CD8-positive, alpha-beta memory T cell (primary cell): ENCODE data around the gene PROCA1. TPM values are rescaled to one million over a fixed set of nuclear protein-coding genes. Genes with fewer than 3 reads are reported as not detected.

Experiments
- CTCF ChIA-PET: fragments of 350-600 bp; sonication (Branson Sonifier 250); formaldehyde crosslinking; loops from one replicate; lab custom pipeline; 2021; ENCODE audit warnings: antibody characterized with exemption; lab: Charles Lee
- POLR2A ChIA-PET: fragments of 350-600 bp; sonication (Branson Sonifier 250); formaldehyde crosslinking; loops from one replicate; lab custom pipeline; 2021; ENCODE audit warnings: antibody characterized with exemption; lab: Charles Lee
- DNase-seq, 5 donors: peaks; one replicate each; pipeline versions ENCODE4 v3.0.0 to v3.0.0-alpha.2; 2020 to 2022; ENCODE audit warnings: mixed read lengths in 1 of 5
- H3K27ac ChIP-seq: one replicate; pipeline ENCODE4 v1.7.0; 2013; ENCODE audit warnings: low read depth, mild to moderate bottlenecking, low read length, moderate library complexity
- H3K27me3 ChIP-seq: 2 replicates; pipeline ENCODE4 v1.7.0; 2013; ENCODE audit warnings: low read length, mild to moderate bottlenecking; ENCODE audit not compliant: insufficient read depth, poor library complexity, severe bottlenecking
- H3K36me3 ChIP-seq: 2 replicates; pipeline ENCODE4 v1.7.0; 2013; ENCODE audit warnings: mild to moderate bottlenecking, low read length, moderate library complexity; ENCODE audit not compliant: insufficient read depth
- H3K4me1 ChIP-seq: 2 replicates; pipeline ENCODE4 v1.7.0; 2013; ENCODE audit warnings: mild to moderate bottlenecking, low read length, moderate library complexity; ENCODE audit not compliant: insufficient read depth
- H3K4me3 ChIP-seq: 2 replicates; pipeline ENCODE4 v1.7.0; 2013; ENCODE audit warnings: mild to moderate bottlenecking, low read length
- H3K9me3 ChIP-seq: 2 replicates; pipeline ENCODE4 v1.7.0; 2013; ENCODE audit warnings: mild to moderate bottlenecking, low read length
- H3K27ac Mint-ChIP-seq, 8 donors: one replicate each; pipeline ENCODE4 v1.8.0; 2020 to 2021; ENCODE audit warnings: mixed read lengths in 8 of 8, mild to moderate bottlenecking in 6 of 8, inconsistent platforms in 3 of 8, moderate library complexity in 3 of 8
- H3K27me3 Mint-ChIP-seq, 2 donors: one replicate each; pipeline ENCODE4 v1.8.0; 2020 to 2021; ENCODE audit warnings: mixed read lengths in 2 of 2, mild to moderate bottlenecking in 1 of 2, moderate library complexity in 1 of 2
- H3K36me3 Mint-ChIP-seq, 3 donors: one replicate each; pipeline ENCODE4 v1.8.0; 2020 to 2021; ENCODE audit warnings: mixed read lengths in 3 of 3, inconsistent platforms in 1 of 3, mild to moderate bottlenecking in 1 of 3
- H3K4me1 Mint-ChIP-seq, 3 donors: one replicate each; pipeline ENCODE4 v1.8.0; 2020 to 2021; ENCODE audit warnings: mixed read lengths in 3 of 3, inconsistent platforms in 1 of 3, mild to moderate bottlenecking in 1 of 3
- H3K4me3 Mint-ChIP-seq, 7 donors: one replicate each; pipeline ENCODE4 v1.8.0; 2020 to 2021; ENCODE audit warnings: mixed read lengths in 7 of 7, mild to moderate bottlenecking in 6 of 7, moderate library complexity in 4 of 7, inconsistent platforms in 2 of 7
- H3K9me3 Mint-ChIP-seq, 5 donors: one replicate each; pipeline ENCODE4 v1.8.0; 2020 to 2022; ENCODE audit warnings: mixed read lengths in 5 of 5, mild to moderate bottlenecking in 3 of 5, moderate library complexity in 2 of 5, inconsistent platforms in 1 of 5
- polyA plus RNA-seq: library from polyadenylated mRNA; unstranded; fragments of 300-500 nt; fragmentation: Illumina TruSeq; gene quantifications from one replicate; pipeline ENCODE4 v1.2.3, GENCODE V29; 2021
- total RNA-seq, 2 experiments: library from RNA; stranded (reverse); gene quantifications; one replicate each; pipeline ENCODE4 v1.2.3, GENCODE V29; 2021

PROCA1 gene
- total and polyA plus RNA-seq, 3 experiments from 2014 or later: 1.2 to 4.9 (median 4.7) TPM

DNA sequence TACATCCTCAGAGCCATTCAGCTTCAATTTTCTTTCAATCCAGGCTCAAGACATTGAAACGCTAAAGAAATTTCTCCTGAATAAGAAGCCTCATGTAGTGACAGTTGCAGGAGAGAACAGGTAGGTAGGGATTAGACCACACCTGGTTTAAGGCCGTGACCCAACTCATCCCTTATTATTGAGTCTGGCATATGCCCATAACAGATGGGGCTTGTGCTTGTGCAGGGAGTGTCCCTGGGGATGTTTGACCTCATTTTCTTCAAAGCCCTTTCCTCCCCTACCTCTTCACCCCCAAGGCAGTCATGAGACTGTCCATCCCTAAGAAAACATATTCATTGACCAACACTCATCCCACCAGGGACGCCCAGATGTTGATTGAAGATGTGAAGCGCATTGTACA is 25.4 kb downstream of the PROCA1 start:
- no peaks in the 10 kb centered on the region for H3K27me3 ChIP-seq
- H3K4me1 ChIP-seq: no peaks in the 10 kb centered on the region
- Mint-ChIP-seq H3K36me3 (peaks cover 34 to 94% (median 38%) of the 10 kb centered on the region in 3 donors), H3K9me3 (no peaks in the 10 kb centered on the region), H3K4me3 (no peak overlapping the region), H3K27me3 (no peaks in the 10 kb centered on the region), H3K4me1 (no peaks in the 10 kb centered on the region), H3K27ac (no peak overlapping the region)
- ChIA-PET POLR2A (no interaction called here), CTCF (no interaction called here)
- no peaks in the 10 kb centered on the region for H3K9me3 ChIP-seq
- DNase-seq: no peak
- H3K36me3 ChIP-seq: peaks cover 93% of the 10 kb centered on the region
- no peak overlapping the region for H3K4me3 ChIP-seq
- H3K27ac ChIP-seq: no peak overlapping the region

DNA sequence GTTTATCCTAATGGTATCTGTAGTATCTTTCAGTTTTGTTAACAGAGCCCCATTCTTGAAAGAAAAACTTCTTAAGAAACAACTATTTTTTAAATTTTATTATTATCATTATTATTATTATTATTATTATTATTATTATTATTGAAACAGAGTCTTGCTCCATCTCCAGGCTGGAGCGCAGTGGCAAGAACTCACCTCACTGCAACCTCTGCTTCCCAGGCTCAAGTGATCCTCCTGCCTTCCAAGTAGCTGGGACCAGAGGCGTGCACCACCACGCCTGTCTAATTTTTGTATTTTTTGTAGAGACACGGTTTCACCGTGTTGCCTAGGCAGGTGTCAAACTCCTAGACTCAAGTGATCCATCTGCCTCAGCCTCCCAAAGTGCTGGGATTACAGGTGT is 26.3 kb downstream of the PROCA1 start:
- H3K9me3 ChIP-seq: no peaks in the 10 kb centered on the region
- H3K4me3 ChIP-seq: no peak overlapping the region
- ChIA-PET POLR2A (no interaction called here), CTCF (no interaction called here)
- peaks cover 94% of the 10 kb centered on the region for H3K36me3 ChIP-seq
- Mint-ChIP-seq H3K4me3 (no peak overlapping the region), H3K9me3 (no peaks in the 10 kb centered on the region), H3K36me3 (peaks cover 30 to 97% (median 40%) of the 10 kb centered on the region in 3 donors), H3K27ac (peak overlapping the region in 2 of 8 donors; percentile 14 to 54), H3K4me1 (no peaks in the 10 kb centered on the region), H3K27me3 (no peaks in the 10 kb centered on the region)
- H3K27ac ChIP-seq: no peak overlapping the region
- DNase-seq: no peak
- no peaks in the 10 kb centered on the region for H3K4me1 ChIP-seq
- H3K27me3 ChIP-seq: no peaks in the 10 kb centered on the region

DNA sequence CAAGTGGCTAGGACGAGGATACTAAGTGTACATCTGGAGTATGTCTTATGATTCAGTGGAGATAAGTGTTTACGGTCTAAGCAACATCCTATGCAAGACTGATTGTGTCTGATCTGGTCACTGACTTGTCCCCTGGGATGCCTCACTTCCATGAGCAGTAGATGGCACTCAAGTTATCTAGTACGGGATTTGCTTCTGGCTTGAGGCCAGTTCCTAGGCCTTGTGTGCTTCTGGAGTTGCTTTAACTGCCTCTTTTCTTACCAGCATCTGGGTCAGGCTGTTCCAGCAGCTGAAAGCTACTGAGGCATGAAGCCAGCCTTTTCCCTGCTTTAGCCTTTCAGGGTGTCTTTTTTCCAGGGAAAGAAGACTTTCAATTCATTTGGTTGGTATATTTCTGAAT is 26.7 kb downstream of the PROCA1 start:
- no peaks in the 10 kb centered on the region for H3K27me3 Mint-ChIP-seq
- DNase-seq: no peak
- Histone ChIP-seq H3K36me3 (peaks cover 91% of the 10 kb centered on the region), H3K9me3 (no peaks in the 10 kb centered on the region), H3K27ac (no peak overlapping the region), H3K4me3 (no peak overlapping the region), H3K4me1 (no peaks in the 10 kb centered on the region), H3K27me3 (no peaks in the 10 kb centered on the region)
- H3K9me3 Mint-ChIP-seq: no peaks in the 10 kb centered on the region
- ChIA-PET POLR2A (no interaction called here), CTCF (no interaction called here)
- peak overlapping the region in 1 of 8 donors; percentile 36 for H3K27ac Mint-ChIP-seq
- H3K36me3 Mint-ChIP-seq: peaks cover 28 to 96% (median 36%) of the 10 kb centered on the region in 3 donors
- H3K4me1 Mint-ChIP-seq: no peaks in the 10 kb centered on the region
- H3K4me3 Mint-ChIP-seq: no peak overlapping the region

GRCh38 chr17:28682655-28683054 is 29.0 kb downstream of the PROCA1 start:
- Histone ChIP-seq H3K27me3 (no peaks in the 10 kb centered on the region), H3K27ac (no peak overlapping the region), H3K4me3 (no peak overlapping the region), H3K4me1 (no peaks in the 10 kb centered on the region), H3K36me3 (peaks cover 82% of the 10 kb centered on the region), H3K9me3 (no peaks in the 10 kb centered on the region)
- Mint-ChIP-seq H3K9me3 (no peaks in the 10 kb centered on the region), H3K27me3 (no peaks in the 10 kb centered on the region), H3K4me3 (no peak overlapping the region), H3K4me1 (no peaks in the 10 kb centered on the region), H3K36me3 (peaks cover 12 to 89% (median 31%) of the 10 kb centered on the region in 3 donors), H3K27ac (peak overlapping the region in 2 of 8 donors; percentile 26 to 36)
- CTCF ChIA-PET: no interaction called here
- DNase-seq: no peak
- POLR2A ChIA-PET: no interaction called here

DNA sequence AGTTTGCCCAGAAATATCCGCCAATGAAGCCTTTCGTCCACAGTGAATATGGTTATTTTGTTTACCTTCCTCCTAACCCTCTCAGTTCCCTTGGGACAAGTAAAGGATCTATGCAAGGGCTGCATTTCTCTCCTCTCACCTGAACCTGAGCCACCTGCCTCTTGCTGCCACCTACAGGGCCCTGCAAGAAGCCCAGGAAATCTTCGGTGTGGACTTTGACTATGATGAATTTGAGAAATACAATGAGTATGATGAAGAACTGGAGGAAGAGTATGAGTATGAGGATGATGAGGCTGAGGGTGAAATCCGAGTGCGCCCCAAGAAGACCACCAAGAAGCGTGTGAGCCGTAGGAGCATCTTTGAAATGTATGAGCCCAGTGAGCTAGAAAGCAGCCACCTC is 35.7 kb downstream of the PROCA1 start:
- Mint-ChIP-seq H3K4me1 (peaks cover 0 to 4% (median 0%) of the 10 kb centered on the region in 3 donors), H3K9me3 (peaks cover 0 to 2% (median 0%) of the 10 kb centered on the region in 5 donors), H3K27me3 (no peaks in the 10 kb centered on the region), H3K4me3 (no peak overlapping the region), H3K27ac (peak overlapping the region in 1 of 8 donors; percentile 27), H3K36me3 (peaks cover 5 to 90% (median 43%) of the 10 kb centered on the region in 3 donors)
- Histone ChIP-seq H3K4me3 (no peak overlapping the region), H3K9me3 (no peaks in the 10 kb centered on the region), H3K27ac (no peak overlapping the region), H3K27me3 (no peaks in the 10 kb centered on the region), H3K4me1 (no peaks in the 10 kb centered on the region), H3K36me3 (peaks cover 75% of the 10 kb centered on the region)
- ChIA-PET CTCF (no interaction called here), POLR2A (no interaction called here)
- DNase-seq: no peak

DNA sequence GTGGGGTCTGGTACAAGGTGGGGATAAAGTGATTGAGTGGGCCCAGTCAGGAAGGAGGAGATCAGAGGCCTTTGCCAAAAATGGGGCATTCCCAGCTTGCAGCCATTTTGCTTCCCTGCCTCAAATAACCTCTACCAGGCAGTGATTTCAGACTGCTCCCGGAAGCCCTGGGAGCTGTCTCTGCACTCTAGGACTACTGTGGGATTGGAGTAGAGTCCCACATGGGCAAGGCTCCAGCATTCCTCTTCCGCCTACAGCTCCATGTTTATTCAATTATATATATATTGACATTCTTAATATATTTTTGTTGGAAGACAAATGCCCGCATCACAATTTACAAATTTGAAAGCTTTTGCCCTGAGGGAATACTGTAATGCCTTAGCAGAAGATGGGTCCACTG is 36.2 kb downstream of the PROCA1 start:
- no peaks in the 10 kb centered on the region for H3K4me1 ChIP-seq
- CTCF ChIA-PET: no interaction called here
- peaks cover 0 to 2% (median 0%) of the 10 kb centered on the region in 5 donors for H3K9me3 Mint-ChIP-seq
- DNase-seq: no peak
- peaks cover 73% of the 10 kb centered on the region for H3K36me3 ChIP-seq
- no peaks in the 10 kb centered on the region for H3K9me3 ChIP-seq
- POLR2A ChIA-PET: no interaction called here
- no peak overlapping the region for H3K27ac Mint-ChIP-seq
- H3K27me3 ChIP-seq: no peaks in the 10 kb centered on the region
- peaks cover 5 to 89% (median 45%) of the 10 kb centered on the region in 3 donors for H3K36me3 Mint-ChIP-seq
- no peak overlapping the region for H3K27ac ChIP-seq
- H3K4me3 ChIP-seq: no peak overlapping the region
- no peak overlapping the region for H3K4me3 Mint-ChIP-seq
- H3K27me3 Mint-ChIP-seq: no peaks in the 10 kb centered on the region
- H3K4me1 Mint-ChIP-seq: peaks cover 0 to 7% (median 0%) of the 10 kb centered on the region in 3 donors

- Mint-ChIP-seq H3K27ac (no peak overlapping the region), H3K4me3 (no peak overlapping the region), H3K36me3 (peaks cover 0 to 73% (median 30%) of the 10 kb centered on the region in 3 donors), H3K9me3 (no peaks in the 10 kb centered on the region), H3K4me1 (peaks cover 24 to 39% (median 28%) of the 10 kb centered on the region in 3 donors), H3K27me3 (no peaks in the 10 kb centered on the region)
- DNase-seq: no peak
- POLR2A ChIA-PET: no interaction called here
- Histone ChIP-seq H3K27ac (no peak overlapping the region), H3K36me3 (peaks cover 54% of the 10 kb centered on the region), H3K27me3 (no peaks in the 10 kb centered on the region), H3K4me3 (no peak overlapping the region), H3K9me3 (no peaks in the 10 kb centered on the region), H3K4me1 (peaks cover 22% of the 10 kb centered on the region)
- CTCF ChIA-PET: no interaction called here
Observed at GRCh38 chr17:28669918-28670317, 41.8 kb downstream of the PROCA1 start.

DNA sequence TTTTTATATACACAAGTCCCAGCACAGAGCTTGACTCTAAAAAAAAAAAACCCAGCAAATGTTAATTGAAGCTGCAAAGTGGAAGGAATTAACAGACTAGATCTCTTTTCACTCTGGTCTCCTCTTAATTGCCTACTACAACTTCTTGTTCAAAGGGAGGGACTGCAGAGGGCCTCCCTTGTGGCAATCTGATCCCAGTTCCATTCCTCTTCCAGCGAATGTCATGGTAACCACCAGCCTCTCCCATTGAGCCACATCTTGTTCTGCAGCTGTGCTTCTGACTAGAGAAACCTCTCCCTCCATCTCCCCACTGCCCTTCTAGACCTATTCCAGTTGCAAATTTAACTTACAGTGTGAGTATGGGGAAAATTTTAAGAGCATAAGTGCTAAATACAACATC is 43.8 kb downstream of the PROCA1 start:
- no peaks in the 10 kb centered on the region for H3K9me3 ChIP-seq
- Mint-ChIP-seq H3K27ac (peak overlapping the region in 6 of 8 donors; percentile 26 to 85 (median 50)), H3K9me3 (no peaks in the 10 kb centered on the region), H3K4me1 (peaks cover 41 to 60% (median 49%) of the 10 kb centered on the region in 3 donors), H3K27me3 (no peaks in the 10 kb centered on the region), H3K36me3 (peaks cover 0 to 66% (median 24%) of the 10 kb centered on the region in 3 donors), H3K4me3 (peak overlapping the region in 1 of 7 donors; percentile 25)
- no peak for DNase-seq
- CTCF ChIA-PET: no interaction called here
- no peak overlapping the region for H3K27ac ChIP-seq
- H3K4me3 ChIP-seq: no peak overlapping the region
- POLR2A ChIA-PET: no interaction called here
- peaks cover 42% of the 10 kb centered on the region for H3K4me1 ChIP-seq
- no peaks in the 10 kb centered on the region for H3K27me3 ChIP-seq
- H3K36me3 ChIP-seq: peaks cover 37% of the 10 kb centered on the region
